GM12878 (cell line): Measurements from ENCODE around the gene AK8. TPM values are rescaled to one million over a fixed set of nuclear protein-coding genes. Genes with fewer than 3 reads are reported as not detected.

Experiments used
- ATAC-seq: fragments of 200-7000 bp; cut with Tn5 transposase; 3 replicates; pipeline ENCODE4 v1.9.1; 2020; ENCODE audit warnings: mild to moderate bottlenecking, moderate library complexity
- BruUV-seq: library from RNA; stranded (reverse); fragments of 400-500 nt; replicated peaks from 2 replicates; lab custom pipeline; 2021; lab: Mats Ljungman, UMichigan
- CTCF ChIA-PET: fragments of 300-600 bp; sonication (Branson Sonifier 250); formaldehyde crosslinking; extraction: SDS; loops from one replicate; lab custom pipeline; 2021; ENCODE audit warnings: inconsistent platforms; lab: Yijun Ruan, JAX
- POLR2A ChIA-PET: fragments of 350-600 bp; formaldehyde crosslinking; extraction: SDS; loops from one replicate; lab custom pipeline; 2021; ENCODE audit warnings: inconsistent platforms; lab: Charles Lee
- RAD21 ChIA-PET: fragments of 300-600 bp; sonication (Branson Sonifier 250); formaldehyde crosslinking; loops from one replicate; lab custom pipeline; 2023; ENCODE audit warnings: antibody characterized with exemption; ENCODE audit not compliant: unreplicated experiment; lab: Charles Lee
- SMC1A ChIA-PET: fragments of 300-600 bp; sonication (Branson Sonifier 250); formaldehyde crosslinking; loops from one replicate; lab custom pipeline; 2023; ENCODE audit not compliant: unreplicated experiment, uncharacterized antibody; lab: Charles Lee
- DNase-seq: peaks from one replicate; pipeline ENCODE4 v3.0.0-alpha.2; 2011; ENCODE audit warnings: low read depth, low spot score
- FAIRE-seq: peaks from 3 replicates; lab custom pipeline; 2011; peaks lifted over from hg19 to GRCh38; lab: Jason Lieb, UNC
- H2AFZ ChIP-seq: 2 replicates; pipeline ENCODE4 v1.6.0; 2011; ENCODE audit warnings: low read depth, low read length, control low read depth; ENCODE audit not compliant: control insufficient read depth
- H3K27ac ChIP-seq: 2 replicates; pipeline ENCODE4 v1.5.1; 2011; ENCODE audit warnings: control low read depth; ENCODE audit not compliant: control insufficient read depth, insufficient read depth
- H3K27me3 ChIP-seq, 2 experiments: replicated peaks in 1 of 2; 2 replicates each; pipeline versions ENCODE4 v1.6.0 to v1.6.1; 2011; ENCODE audit warnings: low read length in 1 of 2; ENCODE audit not compliant: control insufficient read depth in 2 of 2, insufficient read depth in 2 of 2
- H3K36me3 ChIP-seq, 2 experiments: 2 replicates each; pipeline ENCODE4 v1.5.1; 2011; ENCODE audit warnings: low read length in 1 of 2; ENCODE audit not compliant: control insufficient read depth in 2 of 2, insufficient read depth in 2 of 2
- H3K4me1 ChIP-seq: 2 replicates; pipeline ENCODE4 v1.6.1; 2011; ENCODE audit warnings: mild to moderate bottlenecking, low read length, moderate library complexity, mixed read lengths; ENCODE audit not compliant: control insufficient read depth, insufficient read depth
- H3K4me2 ChIP-seq: 2 replicates; pipeline ENCODE4 v1.6.0; 2011; ENCODE audit warnings: control low read depth; ENCODE audit not compliant: control insufficient read depth, insufficient read depth
- H3K4me3 ChIP-seq: fragments of 200-600 bp; sonication (generic); 2 replicates; pipeline ENCODE4 v1.5.1; 2016
- H3K79me2 ChIP-seq: 2 replicates; pipeline ENCODE4 v1.6.0; 2011; ENCODE audit warnings: low read length; ENCODE audit not compliant: control insufficient read depth, insufficient read depth
- H3K9ac ChIP-seq: 2 replicates; pipeline ENCODE4 v1.8.0; 2011; ENCODE audit warnings: low read length, control low read depth, mixed read lengths; ENCODE audit not compliant: control insufficient read depth, insufficient read depth
- H3K9me3 ChIP-seq: replicated peaks from 3 replicates; pipeline ENCODE4 v1.5.1; 2011; ENCODE audit warnings: mild to moderate bottlenecking, low read length; ENCODE audit not compliant: control insufficient read depth, insufficient read depth
- H4K20me1 ChIP-seq: 2 replicates; pipeline ENCODE4 v1.6.0; 2011; ENCODE audit not compliant: control insufficient read depth, insufficient read depth
- ATF2 ChIP-seq: IDR thresholded peaks from 2 replicates; pipeline ENCODE4 v1.6.1; 2012; ENCODE audit warnings: low read length, inconsistent platforms
- DPF2 ChIP-seq: fragments of 450-650 bp; IDR thresholded peaks from 2 replicates; pipeline ENCODE4 v1.6.1; 2017; ENCODE audit warnings: mild to moderate bottlenecking
- E4F1 ChIP-seq: fragments of 450-650 bp; IDR thresholded peaks from 2 replicates; pipeline ENCODE4 v1.6.1; 2018; ENCODE audit warnings: borderline replicate concordance, mild to moderate bottlenecking; ENCODE audit not compliant: partially characterized antibody
- ETV6 ChIP-seq, 2 experiments: fragments of 450-650 bp in 1 of 2; IDR thresholded peaks in 1 of 2; conservative IDR thresholded peaks in 1 of 2; 2 replicates each; pipeline ENCODE4 v1.6.1; 2014; ENCODE audit warnings: antibody characterized with exemption in 1 of 2, borderline replicate concordance in 1 of 2, low read depth in 1 of 2, mild to moderate bottlenecking in 1 of 2, moderate library complexity in 1 of 2
- GATAD2B ChIP-seq: fragments of 450-650 bp; conservative IDR thresholded peaks from 2 replicates; pipeline ENCODE4 v1.6.1; 2017; ENCODE audit warnings: low read depth, mild to moderate bottlenecking, moderate library complexity
- TARDBP ChIP-seq: IDR thresholded peaks from 2 replicates; pipeline ENCODE4 v1.6.1; 2016; ENCODE audit warnings: borderline replicate concordance
- TBL1XR1 ChIP-seq: IDR thresholded peaks from 2 replicates; pipeline ENCODE4 v1.6.1; 2012; ENCODE audit warnings: low read depth, low read length, improper control_type of control experiment
- TCF12 ChIP-seq: IDR thresholded peaks from 2 replicates; pipeline ENCODE4 v1.6.1; 2011; ENCODE audit warnings: low read depth, mild to moderate bottlenecking, low read length
- YBX1 ChIP-seq: fragments of 450-650 bp; IDR thresholded peaks from 2 replicates; pipeline ENCODE4 v1.6.1; 2016; ENCODE audit warnings: antibody characterized with exemption
- WGBS: methylation state at CpG from one replicate; pipeline ENCODE4 v1.1.6; 2016; ENCODE audit warnings: low lambda C conversion rate; ENCODE audit not compliant: insufficient replicate concordance, insufficient coverage; ENCODE audit errors: missing lambda C conversion rate; 5-methylcytosine and 5-hydroxymethylcytosine counted together
- in situ Hi-C: fragments of 300-500 bp; cut with MboI; formaldehyde crosslinking; loops from 9 replicates; pipeline ENCODE4 v1.14.3; 2018; ENCODE audit warnings: mixed read lengths
- intact Hi-C: fragments of 100-400 bp; cut with micrococcal nuclease; formaldehyde crosslinking; loops from one replicate; pipeline ENCODE4 v1.14.2; 2022; ENCODE audit not compliant: unreplicated experiment
- polyA plus RNA-seq, 11 experiments: library from polyadenylated mRNA; depleted of rRNA in 4 of 11; unstranded in 6 of 11; stranded (reverse) in 5 of 11; fragments of >200 nt; fragmentation: Nextera tagmentation in 4 of 11; fragmentation: Illumina TruSeq in 1 of 11; extraction: Ambion mirVana in 4 of 11; extraction: Trizol in 1 of 11; gene quantifications; 1 replicate in 1 of 11; 2 replicates in 10 of 11; pipeline versions ENCODE4 v1.2.1 to v1.2.3, GENCODE V29; 2011 to 2016; ENCODE audit warnings: inconsistent platforms in 2 of 11, missing spikeins in 2 of 11, low read depth in 1 of 11
- total RNA-seq, 4 experiments: library from RNA; depleted of rRNA in 3 of 4; stranded (reverse); fragments of >200 nt in 3 of 4; fragmentation: Illumina TruSeq in 1 of 4; extraction: Trizol in 1 of 4; gene quantifications; 2 replicates each; pipeline versions ENCODE4 v1.2.1 to v1.2.3, GENCODE V29; 2013 to 2021

The AK8 gene
- total and polyA plus RNA-seq, 10 of the 15 experiments (the other 5 are each of a cell fraction or from before 2014, with no cell fraction given), result 0.03 to 0.12 (median 0.06) TPM; not detected in 5

- no peaks in the 10 kb centered on the region for H3K27me3 ChIP-seq
- ATAC-seq, result no peak
- no peak overlapping the region for H3K4me2 ChIP-seq
- TF ChIP-seq TCF12 (no peak), ATF2 (no peak), YBX1 (no peak), ETV6 (conservative IDR thresholded peaks at IDR 0.05 in 1 of 2, IDR thresholded peaks at IDR 0.05 in 1 of 2; ENCODE audit: borderline replicate concordance in 1 of 2, low read depth in 1 of 2) (no peak), TARDBP (no peak), DPF2 (no peak), TBL1XR1 (no peak), GATAD2B (no peak), E4F1 (no peak)
- RAD21 ChIA-PET, result no interaction called here
- WGBS, result 28% methylated on average over 4 of the region's 4 CpGs
- SMC1A ChIA-PET, result no interaction called here
- no peak for DNase-seq
- H3K9me3 ChIP-seq, result no peaks in the 10 kb centered on the region
- no peaks in the 10 kb centered on the region for H3K36me3 ChIP-seq
- BruUV-seq, result no TSS peak
- no peaks in the 10 kb centered on the region for H3K4me1 ChIP-seq
- no peak for FAIRE-seq
- no peak overlapping the region for H2AFZ ChIP-seq
- H3K79me2 ChIP-seq, result no peaks in the 10 kb centered on the region
- H3K4me3 ChIP-seq, result no peak overlapping the region
- POLR2A ChIA-PET, result no interaction called here
- H3K9ac ChIP-seq, result no peak overlapping the region
- no peaks in the 10 kb centered on the region for H4K20me1 ChIP-seq
- no peak overlapping the region for H3K27ac ChIP-seq
- CTCF ChIA-PET, result no interaction called here
- in situ Hi-C loops, result no loop called here
- intact Hi-C loops, result no loop called here
Measured at GRCh38 chr9:132716007-132716406, 162.1 kb downstream of the AK8 start.
